HepG2 (cell line): ENCODE measurements around the gene PDE4C. TPM values are rescaled to one million over a fixed set of nuclear protein-coding genes. Genes with fewer than 3 reads are reported as not detected.

Experiments
- GFI1 ChIP-seq: sonication (generic); formaldehyde crosslinking; IDR thresholded peaks from 2 replicates; pipeline ENCODE4 v1.5.0; 2020; ENCODE audit warnings: missing genetic modification reagents, mild to moderate bottlenecking, borderline replicate concordance
- JUN ChIP-seq: sonication (generic); formaldehyde crosslinking; IDR thresholded peaks from 2 replicates; pipeline ENCODE4 v1.4.0; 2020; ENCODE audit warnings: mild to moderate bottlenecking, missing genetic modification reagents
- MAFK ChIP-seq, 2 experiments: IDR thresholded peaks in 1 of 2; conservative IDR thresholded peaks in 1 of 2; 2 replicates each; pipeline ENCODE4 v1.6.1; 2011; ENCODE audit warnings: improper control_type of control experiment in 2 of 2, low read length in 2 of 2
- NFAT5 ChIP-seq: sonication (generic); formaldehyde crosslinking; IDR thresholded peaks from 2 replicates; pipeline ENCODE4 v1.4.0; 2020; ENCODE audit warnings: missing genetic modification reagents
- SNAPC4 ChIP-seq: sonication (generic); formaldehyde crosslinking; IDR thresholded peaks from 2 replicates; pipeline ENCODE4 v1.4.0; 2020; ENCODE audit warnings: mild to moderate bottlenecking, missing genetic modification reagents
- SRY ChIP-seq: sonication (generic); formaldehyde crosslinking; IDR thresholded peaks from 2 replicates; pipeline ENCODE4 v1.8.0; 2022; ENCODE audit warnings: mild to moderate bottlenecking, missing genetic modification reagents
- TRAFD1 ChIP-seq: sonication (generic); formaldehyde crosslinking; IDR thresholded peaks from 2 replicates; pipeline ENCODE4 v1.5.1; 2020; ENCODE audit warnings: missing genetic modification reagents, mild to moderate bottlenecking, borderline replicate concordance
- ZBTB44 ChIP-seq: sonication (generic); formaldehyde crosslinking; IDR thresholded peaks from 2 replicates; pipeline ENCODE4 v1.4.0; 2020; ENCODE audit warnings: missing genetic modification reagents
- ZNF17 ChIP-seq: sonication (generic); formaldehyde crosslinking; IDR thresholded peaks from 2 replicates; pipeline ENCODE4 v1.5.0; 2020; ENCODE audit warnings: mild to moderate bottlenecking, missing genetic modification reagents
- ZNF282 ChIP-seq: fragments of 450-650 bp; IDR thresholded peaks from 2 replicates; pipeline ENCODE4 v1.6.1; 2018; ENCODE audit not compliant: partially characterized antibody
- ZNF577 ChIP-seq: sonication (generic); formaldehyde crosslinking; IDR thresholded peaks from 2 replicates; pipeline ENCODE4 v1.4.0; 2020; ENCODE audit warnings: mild to moderate bottlenecking, low read depth, missing genetic modification reagents, borderline replicate concordance
- ZNF639 ChIP-seq: conservative IDR thresholded peaks from 2 replicates; pipeline ENCODE4 v1.6.1; 2018; ENCODE audit warnings: missing genetic modification reagents
- polyA plus RNA-seq, 8 experiments: library from polyadenylated mRNA; depleted of rRNA in 3 of 8; stranded (reverse) in 7 of 8; unstranded in 1 of 8; fragments of >200 nt; fragmentation: Illumina TruSeq in 4 of 8; extraction: Trizol in 4 of 8; gene quantifications; 2 replicates each; pipeline versions ENCODE4 v1.2.1 to v1.2.3, GENCODE V29; 2011 to 2016; ENCODE audit warnings: low read depth in 4 of 8, missing spikeins in 1 of 8, mixed read lengths in 1 of 8; ENCODE audit not compliant: insufficient read depth in 1 of 8
- total RNA-seq, 5 experiments: library from RNA; depleted of rRNA; stranded (reverse); fragments of >200 nt; fragmentation: Illumina TruSeq; extraction: Trizol; gene quantifications; 2 replicates each; pipeline ENCODE4 v1.2.3, GENCODE V29; 2016; ENCODE audit warnings: low read depth in 1 of 5

PDE4C gene
- total and polyA plus RNA-seq, 2 of the 13 experiments (the other 11 are each of a cell fraction or from before 2014, with no cell fraction given), result 1.4 to 14.0 TPM

- TF ChIP-seq ZNF577 (CRISPR knock-in tag) (no peak), ZNF17 (no peak), SRY (CRISPR knock-in tag) (0 out of 2 replicates have a peak, but pooled peaks have one; percentile 60), JUN (CRISPR knock-in tag) (peak; percentile 89), ZBTB44 (no peak), TRAFD1 (CRISPR knock-in tag) (peak; percentile 75; the same call in 1 of the 2 replicates), MAFK (conservative IDR thresholded peaks at IDR 0.05 in 1 of 2, IDR thresholded peaks at IDR 0.05 in 1 of 2; ENCODE audit: low read length in 2 of 2) (no peak), ZNF282 (no peak), NFAT5 (CRISPR knock-in tag) (no peak), SNAPC4 (no peak), GFI1 (CRISPR knock-in tag) (0 out of 2 replicates have a peak, but pooled peaks have one; percentile 30), ZNF639 (CRISPR knock-in tag) (no peak)
Observed at GRCh38 chr19:18274781-18275356, 48.6 kb upstream of the PDE4C start (continued).
